Thyroid gland (tissue), 4 donors: Measurements from ENCODE around the gene TRIM5. TPM values are rescaled to one million over a fixed set of nuclear protein-coding genes. Genes with fewer than 3 reads are reported as not detected.
"Not testable (repeated sequence)": the region's sequence is repeated elsewhere in the genome, so short reads cannot be mapped to it uniquely, and the experiment has no call there.

ENCODE experiments used
- DNase-seq, 2 donors: peaks; one replicate each; pipeline ENCODE4 v3.0.0-alpha.2; 2019
- H3K27ac ChIP-seq, 3 donors: fragments of 200-600 bp; sonication (generic); 1 replicate in 2 of 3; 2 replicates in 1 of 3; pipeline ENCODE4 v1.5.1; 2016 to 2019; ENCODE audit warnings: mild to moderate bottlenecking in 1 of 3, moderate library complexity in 1 of 3
- H3K27me3 ChIP-seq: fragments of 200-600 bp; sonication (generic); one replicate; pipeline ENCODE4 v1.5.1; 2019
- H3K36me3 ChIP-seq, 2 donors: fragments of 200-600 bp; sonication (generic); one replicate each; pipeline ENCODE4 v1.5.1; 2016 to 2019
- H3K4me1 ChIP-seq, 2 donors: fragments of 200-600 bp; sonication (generic); one replicate each; pipeline ENCODE4 v1.5.1; 2017 to 2019
- H3K4me3 ChIP-seq, 3 donors: fragments of 200-600 bp; sonication (generic); replicated peaks in 1 of 3; 1 replicate in 2 of 3; 2 replicates in 1 of 3; pipeline ENCODE4 v1.5.1; 2016; ENCODE audit warnings: mild to moderate bottlenecking in 1 of 3
- H3K9me3 ChIP-seq: fragments of 200-600 bp; sonication (generic); one replicate; pipeline ENCODE4 v1.5.1; 2017
- CTCF ChIP-seq, 6 experiments: fragments of 200-600 bp in 3 of 6; fragments of 450-650 bp in 3 of 6; sonication (generic) in 3 of 6; IDR thresholded peaks; one replicate each; pipeline ENCODE4 v1.5.1; 2016 to 2019; ENCODE audit warnings: antibody characterized with exemption in 6 of 6, mild to moderate bottlenecking in 2 of 6, inconsistent platforms in 1 of 6, moderate library complexity in 1 of 6
- POLR2A ChIP-seq, 2 donors: fragments of 450-650 bp; IDR thresholded peaks; one replicate each; pipeline ENCODE4 v1.6.1; 2017; ENCODE audit warnings: antibody characterized with exemption in 2 of 2, mild to moderate bottlenecking in 2 of 2, moderate library complexity in 1 of 2
- WGBS, 2 donors: methylation state at CpG; one replicate each; pipeline ENCODE4 v1.1.5; 2017; 5-methylcytosine and 5-hydroxymethylcytosine counted together
- intact Hi-C: fragments of 100-400 bp; cut with DNase I; formaldehyde crosslinking; loops from one replicate; pipeline ENCODE4 v1.15.1; 2023
- total RNA-seq, 4 donors: library from RNA; depleted of rRNA; stranded (reverse); fragments of >200 nt; gene quantifications; one replicate each; pipeline ENCODE4 v1.2.3, GENCODE V29; 2016

The TRIM5 gene
- total RNA-seq, 4 donors from 2014 or later: 20.8 to 61.5 (median 43.3) TPM

GRCh38 chr11:5719703-5720495 lies 35.0 kb upstream of the TRIM5 start:
- TF ChIP-seq POLR2A (IDR thresholded peaks at IDR 0.05) (no peak), CTCF (IDR thresholded peaks at IDR 0.05) (no peak)
- 95 to 98% methylated on average over 3 of the region's 3 CpGs for WGBS, 2 donors
- Histone ChIP-seq H3K9me3 (no peaks in the 10 kb centered on the region), H3K27ac (no peak overlapping the region), H3K36me3 (no peaks in the 10 kb centered on the region), H3K4me1 (no peaks in the 10 kb centered on the region), H3K27me3 (no peaks in the 10 kb centered on the region), H3K4me3 (no peak overlapping the region)
- no peak for DNase-seq
- intact Hi-C loops: no loop called here

- 95 to 100% methylated on average over 1 of the region's 1 CpG for WGBS, 2 donors
Observed at GRCh38 chr11:5716518-5716917, 31.6 kb upstream of the TRIM5 start.

GRCh38 chr11:5713695-5714094 lies 28.8 kb upstream of the TRIM5 start:
- WGBS, 2 donors: 64 to 71% methylated on average over 5 of the region's 5 CpGs
- no peak overlapping the region for H3K4me3 ChIP-seq
- no peak for TF ChIP-seq POLR2A (IDR thresholded peaks at IDR 0.05)
- TF ChIP-seq CTCF (IDR thresholded peaks at IDR 0.05): no peak
- H3K4me1 ChIP-seq: no peaks in the 10 kb centered on the region
- no peaks in the 10 kb centered on the region for H3K9me3 ChIP-seq
- H3K27ac ChIP-seq: no peak overlapping the region
- H3K36me3 ChIP-seq: no peaks in the 10 kb centered on the region
- intact Hi-C loops: no loop called here
- no peaks in the 10 kb centered on the region for H3K27me3 ChIP-seq
- DNase-seq: no peak

More at GRCh38 chr11:5716518-5716917, 31.6 kb upstream of the TRIM5 start:
- H3K4me3 ChIP-seq, H3K27ac ChIP-seq, H3K27me3 ChIP-seq, intact Hi-C loops, H3K4me1 ChIP-seq, H3K36me3 ChIP-seq, H3K9me3 ChIP-seq, DNase-seq: not testable (repeated sequence)

GRCh38 chr11:5712507-5712906 lies 27.6 kb upstream of the TRIM5 start:
- Histone ChIP-seq H3K27me3 (no peaks in the 10 kb centered on the region), H3K36me3 (peaks cover 0 to 5% of the 10 kb centered on the region in 2 donors), H3K4me3 (no peak overlapping the region), H3K27ac (no peak overlapping the region), H3K4me1 (no peaks in the 10 kb centered on the region), H3K9me3 (no peaks in the 10 kb centered on the region)
- peak in 5 of 6 experiments; percentile 9 to 52 (median 41) for TF ChIP-seq CTCF (IDR thresholded peaks at IDR 0.05)
- TF ChIP-seq POLR2A (IDR thresholded peaks at IDR 0.05): no peak
- 71 to 80% methylated on average over 1 of the region's 1 CpG for WGBS, 2 donors
- intact Hi-C loops: no loop called here
- DNase-seq: no peak

GRCh38 chr11:5705688-5706087 lies 20.8 kb upstream of the TRIM5 start:
- 94 to 95% methylated on average over 4 of the region's 4 CpGs for WGBS, 2 donors
- Histone ChIP-seq H3K4me3 (no peak overlapping the region), H3K36me3 (peaks cover 0 to 5% of the 10 kb centered on the region in 2 donors), H3K27ac (no peak overlapping the region), H3K4me1 (no peaks in the 10 kb centered on the region), H3K9me3 (no peaks in the 10 kb centered on the region), H3K27me3 (no peaks in the 10 kb centered on the region)
- TF ChIP-seq POLR2A (IDR thresholded peaks at IDR 0.05) (no peak), CTCF (IDR thresholded peaks at IDR 0.05) (no peak)
- DNase-seq: no peak
- intact Hi-C loops: no loop called here
